Gastroesophageal sphincter (tissue), 3 donors: ENCODE results near the gene USP43.

ENCODE experiments used
- EP300 ChIP-seq: sonication (generic); formaldehyde crosslinking; IDR thresholded peaks from one replicate; pipeline ENCODE4 v1.6.1; 2017; ENCODE audit warnings: antibody characterized with exemption, mild to moderate bottlenecking
- TF ChIP-seq, protein P1 (sequence below), 4 experiments: fragments of 200-600 bp in 2 of 4; fragments of 450-650 bp in 2 of 4; sonication (generic) in 1 of 4; IDR thresholded peaks; one replicate each; pipeline ENCODE4 v1.5.1; 2017 to 2019; ENCODE audit warnings: antibody characterized with exemption in 4 of 4, mild to moderate bottlenecking in 2 of 4, moderate library complexity in 2 of 4

DNA sequence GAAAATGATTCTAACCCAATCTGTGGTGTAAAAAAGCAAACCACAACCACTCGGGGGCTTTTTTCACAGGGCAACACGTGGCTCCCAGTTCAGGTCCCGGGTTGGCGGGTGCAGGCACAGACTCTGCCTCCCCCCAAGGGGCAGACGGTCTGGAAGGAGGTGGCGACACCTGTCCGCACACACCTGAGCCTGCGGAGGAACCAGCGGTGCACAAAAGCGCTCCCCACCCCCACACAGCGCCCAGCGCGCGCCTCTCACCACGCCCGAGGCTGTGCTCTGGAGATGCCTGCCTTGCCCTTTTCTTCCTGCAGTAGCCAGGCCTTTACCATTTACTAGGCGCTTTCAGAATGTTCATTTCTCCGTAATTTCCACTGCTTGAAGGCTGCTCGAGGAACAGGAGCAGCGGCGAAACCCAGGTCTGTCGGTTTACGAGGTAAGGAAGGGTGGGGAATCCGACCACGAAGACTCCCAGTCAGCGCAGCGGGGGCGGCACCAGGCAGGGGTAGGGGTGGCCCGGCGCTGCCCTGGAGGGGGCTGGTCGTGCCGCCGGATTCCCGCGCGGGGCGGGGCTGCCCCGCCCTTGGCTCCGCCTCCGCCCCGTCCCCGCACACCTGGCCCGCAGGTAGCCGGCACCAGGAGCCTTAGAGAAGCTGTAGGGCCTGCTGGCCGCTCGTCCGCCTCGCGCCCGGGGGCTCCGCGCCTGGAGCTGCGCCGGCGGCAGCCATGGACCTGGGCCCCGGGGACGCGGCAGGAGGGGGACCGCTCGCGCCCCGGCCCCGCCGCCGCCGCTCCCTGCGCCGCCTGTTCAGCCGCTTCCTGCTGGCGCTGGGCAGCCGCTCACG is at the start of gene USP43:
- no peak for TF ChIP-seq EP300
- TF ChIP-seq, protein P1, sequence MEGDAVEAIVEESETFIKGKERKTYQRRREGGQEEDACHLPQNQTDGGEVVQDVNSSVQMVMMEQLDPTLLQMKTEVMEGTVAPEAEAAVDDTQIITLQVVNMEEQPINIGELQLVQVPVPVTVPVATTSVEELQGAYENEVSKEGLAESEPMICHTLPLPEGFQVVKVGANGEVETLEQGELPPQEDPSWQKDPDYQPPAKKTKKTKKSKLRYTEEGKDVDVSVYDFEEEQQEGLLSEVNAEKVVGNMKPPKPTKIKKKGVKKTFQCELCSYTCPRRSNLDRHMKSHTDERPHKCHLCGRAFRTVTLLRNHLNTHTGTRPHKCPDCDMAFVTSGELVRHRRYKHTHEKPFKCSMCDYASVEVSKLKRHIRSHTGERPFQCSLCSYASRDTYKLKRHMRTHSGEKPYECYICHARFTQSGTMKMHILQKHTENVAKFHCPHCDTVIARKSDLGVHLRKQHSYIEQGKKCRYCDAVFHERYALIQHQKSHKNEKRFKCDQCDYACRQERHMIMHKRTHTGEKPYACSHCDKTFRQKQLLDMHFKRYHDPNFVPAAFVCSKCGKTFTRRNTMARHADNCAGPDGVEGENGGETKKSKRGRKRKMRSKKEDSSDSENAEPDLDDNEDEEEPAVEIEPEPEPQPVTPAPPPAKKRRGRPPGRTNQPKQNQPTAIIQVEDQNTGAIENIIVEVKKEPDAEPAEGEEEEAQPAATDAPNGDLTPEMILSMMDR (IDR thresholded peaks at IDR 0.05): no peak
